Measurements from ENCODE around the gene ZNF768.
"Not testable (repeated sequence)": the region's sequence is repeated elsewhere in the genome, so short reads cannot be mapped to it uniquely, and the experiment has no call there.

Gene ZNF768

GRCh38 chr16:30525844-30526136 lies 576 bp downstream of the ZNF768 start:
- Histone ChIP-seq H4K20me1 (peaks cover 17% of the 10 kb centered on the region), H3K27ac (peak overlapping the region; percentile 91; the same call in 1 of the 2 replicates)

DNA sequence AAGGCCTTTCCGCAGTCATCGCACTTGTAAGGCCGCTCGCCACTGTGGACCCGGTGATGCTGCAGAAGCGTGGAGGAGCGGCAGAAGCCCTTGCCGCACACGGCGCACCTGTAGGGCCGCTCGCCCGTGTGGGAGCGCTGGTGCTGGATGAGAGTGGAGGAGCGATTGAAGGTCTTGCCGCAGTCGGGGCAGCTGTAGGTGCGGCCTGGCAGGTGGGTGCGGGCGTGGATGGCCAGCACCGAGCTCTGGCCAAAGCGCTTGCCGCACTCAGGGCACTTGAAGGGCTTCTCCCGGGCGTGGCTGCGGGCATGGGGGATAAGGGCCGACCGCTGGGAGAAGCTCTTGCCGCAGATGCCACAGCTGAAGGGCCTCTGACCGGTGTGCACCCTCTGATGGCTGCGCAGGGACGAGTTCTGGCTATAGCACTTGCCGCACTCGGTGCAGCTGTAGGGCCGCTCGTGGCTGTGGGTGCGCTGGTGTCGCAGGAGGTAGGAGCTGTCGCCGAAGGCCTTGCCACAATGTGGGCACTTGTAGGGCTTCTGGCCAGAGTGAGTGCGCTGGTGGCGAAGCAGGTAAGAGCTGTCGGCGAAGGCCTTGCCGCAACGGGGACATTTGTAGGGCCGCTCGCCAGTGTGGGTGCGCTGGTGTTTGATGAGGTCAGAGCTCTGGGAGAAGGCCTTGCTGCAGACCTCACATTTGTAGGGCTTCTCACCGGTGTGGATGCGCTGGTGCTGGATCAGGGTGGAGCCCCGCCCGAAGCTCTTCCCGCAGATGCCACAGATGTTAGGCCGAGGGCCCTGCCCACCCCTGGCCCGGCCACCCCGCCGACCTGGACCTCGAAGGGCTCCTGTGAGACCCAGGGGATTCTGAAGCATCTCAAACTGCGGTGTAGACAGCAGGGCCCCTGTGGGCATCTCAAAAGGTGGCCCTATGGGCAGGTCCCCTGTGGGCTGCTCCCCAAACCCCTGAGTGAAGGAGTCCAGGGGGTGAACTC lies 1.5 kb downstream of the ZNF768 start:
- H3K9ac ChIP-seq = peak overlapping the region; percentile 90; the same call in 1 of the 2 replicates
- peak overlapping the region; percentile 86 for H3K4me2 ChIP-seq
- no peak overlapping the region for H3K4me3 ChIP-seq

More at GRCh38 chr16:30525844-30526136, 576 bp downstream of the ZNF768 start:
- peak overlapping the region; percentile 86 for H3K4me2 ChIP-seq
- H3K9me3 ChIP-seq = no peaks in the 10 kb centered on the region
- peak overlapping the region; percentile 85 for H3K4me3 ChIP-seq
- peaks cover 17% of the 10 kb centered on the region for H3K36me3 ChIP-seq
- peaks cover 54% of the 10 kb centered on the region for H3K4me1 ChIP-seq
- peak overlapping the region; percentile 90 for H3K9ac ChIP-seq
- no peaks in the 10 kb centered on the region for H3K27me3 ChIP-seq
- TF ChIP-seq Cebpa-rat (IDR thresholded peaks at IDR 0.05) = no peak

DNA sequence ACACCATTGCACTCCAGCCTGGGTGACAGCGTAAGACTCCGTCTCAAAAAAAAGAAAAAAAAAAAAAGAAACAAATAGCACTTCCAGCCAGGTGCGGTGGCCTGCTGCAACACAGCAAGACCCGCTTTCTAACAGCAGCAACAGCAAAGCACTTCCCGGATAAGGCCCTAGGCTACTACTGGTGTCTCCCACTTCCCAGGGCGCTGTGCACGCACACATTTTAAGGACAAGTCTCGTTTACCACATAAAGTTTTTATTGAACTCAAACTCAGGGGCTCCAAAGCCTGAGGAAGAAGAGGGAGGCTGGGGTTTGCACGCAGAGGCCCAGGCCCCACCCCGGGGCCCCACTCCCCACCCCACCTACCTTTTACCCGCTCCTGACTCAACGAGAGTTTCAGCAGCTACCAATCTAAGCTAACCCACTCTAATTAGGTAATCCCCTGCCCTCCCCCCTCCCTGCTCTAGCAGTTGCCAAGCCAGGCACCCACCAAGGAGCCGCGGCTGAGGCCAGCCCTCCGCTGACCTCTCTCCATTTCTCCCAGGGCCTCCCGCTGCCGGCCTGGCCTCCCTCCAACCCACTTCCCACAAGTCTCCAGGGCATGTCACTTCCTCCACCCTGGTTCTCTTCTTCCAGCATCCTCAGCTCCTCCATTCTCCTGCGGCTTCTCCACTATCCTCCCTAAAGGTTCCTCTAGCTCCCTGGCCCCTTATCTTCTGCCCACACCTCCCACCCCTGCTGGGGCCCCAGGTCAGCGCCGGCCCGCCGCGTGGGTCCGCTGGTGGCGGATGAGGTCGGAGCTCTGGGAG lies 2.4 kb downstream of the ZNF768 start:
- Histone ChIP-seq H3K27ac (no peak overlapping the region), H3K9ac (0 out of 2 replicates have a peak overlapping the region, but pooled peaks have one; percentile 3), H3K9me3 (no peaks in the 10 kb centered on the region), H3K4me3 (no peak overlapping the region), H3K4me2 (peak overlapping the region; percentile 86), H4K20me1 (peaks cover 17% of the 10 kb centered on the region), H3K27me3 (no peaks in the 10 kb centered on the region), H3K4me1 (peaks cover 46% of the 10 kb centered on the region), H3K36me3 (peaks cover 13% of the 10 kb centered on the region)
- no peak for TF ChIP-seq Cebpa-rat (IDR thresholded peaks at IDR 0.05)

More for the DNA sequence above, 1.5 kb downstream of the ZNF768 start:
- H3K9me3 ChIP-seq = no peaks in the 10 kb centered on the region
- peaks cover 17% of the 10 kb centered on the region for H4K20me1 ChIP-seq
- no peaks in the 10 kb centered on the region for H3K27me3 ChIP-seq
- H3K4me1 ChIP-seq = peaks cover 54% of the 10 kb centered on the region
- peaks cover 13% of the 10 kb centered on the region for H3K36me3 ChIP-seq
- no peak for TF ChIP-seq Cebpa-rat (IDR thresholded peaks at IDR 0.05)
- no peak overlapping the region for H3K27ac ChIP-seq

DNA sequence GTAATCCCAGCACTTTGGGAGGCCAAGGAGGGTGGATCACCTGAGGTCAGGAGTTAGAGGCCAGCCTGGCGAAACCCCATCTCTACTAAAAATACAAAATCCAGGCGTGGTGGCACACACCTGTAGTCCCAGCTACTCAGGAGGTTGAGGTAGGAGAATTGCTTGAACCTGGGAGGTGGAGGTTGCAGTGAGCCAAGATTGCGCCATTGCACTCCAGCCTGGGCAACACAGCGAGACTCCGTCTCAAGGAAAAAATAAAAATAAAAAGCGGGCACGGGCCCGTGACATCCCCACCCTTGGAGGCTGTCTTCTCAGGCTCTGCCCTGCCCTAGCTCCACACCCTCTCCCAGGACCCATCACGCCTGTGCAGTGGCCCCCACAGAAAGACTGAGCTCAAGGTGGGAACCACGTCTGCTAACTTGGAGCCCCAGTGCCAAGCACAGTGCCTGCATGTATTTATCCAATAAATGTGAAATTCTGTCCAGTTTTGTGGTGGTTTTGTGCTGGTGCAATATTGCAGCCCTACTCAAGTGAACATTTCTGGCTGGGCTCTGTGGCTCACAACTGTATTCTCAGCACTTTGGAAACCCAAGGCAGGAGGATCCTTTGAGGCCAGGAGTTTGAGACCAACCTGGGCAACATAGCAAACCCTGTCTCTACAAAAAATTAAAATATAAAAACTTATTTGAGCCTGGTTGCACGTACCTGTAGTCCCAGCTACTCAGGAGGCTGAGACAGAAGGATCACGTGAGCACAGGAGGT lies 3.5 kb downstream of the ZNF768 start:
- H3K9me3 ChIP-seq, H3K27me3 ChIP-seq, H3K27ac ChIP-seq, H3K4me3 ChIP-seq, H3K4me2 ChIP-seq, H3K9ac ChIP-seq: not testable (repeated sequence)
- peaks cover 17% of the 10 kb centered on the region for H4K20me1 ChIP-seq
- peaks cover 13% of the 10 kb centered on the region for H3K36me3 ChIP-seq
- peaks cover 35% of the 10 kb centered on the region for H3K4me1 ChIP-seq

DNA sequence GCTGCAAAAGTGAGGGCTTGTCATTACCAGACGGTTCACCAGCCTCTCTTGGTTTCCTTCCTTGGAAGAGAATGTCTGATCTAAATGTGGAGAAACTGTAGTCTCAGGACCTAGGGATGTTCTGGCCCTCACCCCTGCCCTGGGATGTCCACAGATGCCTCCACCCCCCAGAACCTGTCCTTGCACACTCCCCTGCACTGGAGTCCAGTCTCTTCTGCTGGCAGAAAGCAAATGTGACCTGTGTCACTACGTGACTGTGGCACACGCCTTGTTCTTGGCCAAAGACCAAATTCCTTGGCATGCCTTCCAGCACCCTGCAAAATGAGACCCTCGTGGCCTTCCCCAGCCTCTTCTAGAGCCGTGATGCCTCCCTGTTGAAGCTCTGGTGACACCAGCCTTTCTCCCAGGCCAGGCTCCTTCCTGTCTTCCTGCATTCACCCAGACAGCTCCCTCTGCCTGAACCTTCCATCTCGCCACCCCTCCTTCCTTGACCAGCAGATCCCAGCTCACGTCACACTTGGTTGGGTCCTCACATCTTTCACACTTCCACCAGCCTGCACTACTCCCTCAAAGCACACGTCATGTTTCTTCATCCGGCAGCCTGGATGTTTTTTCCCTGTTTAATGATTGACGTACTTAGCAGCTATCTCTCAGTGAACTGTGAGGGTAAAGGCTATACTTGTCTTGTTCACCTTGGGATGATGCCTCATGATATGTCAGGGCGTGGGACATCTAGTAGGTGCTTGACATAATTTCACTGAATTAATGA lies 4.3 kb downstream of the ZNF768 start:
- no peaks in the 10 kb centered on the region for H3K27me3 ChIP-seq
- H3K4me3 ChIP-seq = no peak overlapping the region
- peaks cover 17% of the 10 kb centered on the region for H4K20me1 ChIP-seq
- no peak overlapping the region for H3K9ac ChIP-seq
- TF ChIP-seq Cebpa-rat (IDR thresholded peaks at IDR 0.05) = no peak
- H3K4me1 ChIP-seq = peaks cover 33% of the 10 kb centered on the region
- no peak overlapping the region for H3K27ac ChIP-seq
- H3K36me3 ChIP-seq = peaks cover 13% of the 10 kb centered on the region
- H3K9me3 ChIP-seq = no peaks in the 10 kb centered on the region
- H3K4me2 ChIP-seq = no peak overlapping the region

GRCh38 chr16:30521476-30521872 lies 4.9 kb downstream of the ZNF768 start:
- H3K27me3 ChIP-seq = no peaks in the 10 kb centered on the region
- H3K9ac ChIP-seq = no peak overlapping the region
- H3K9me3 ChIP-seq = no peaks in the 10 kb centered on the region
- TF ChIP-seq Cebpa-rat (IDR thresholded peaks at IDR 0.05) = no peak
- H4K20me1 ChIP-seq = peaks cover 17% of the 10 kb centered on the region
- no peak overlapping the region for H3K4me3 ChIP-seq
- no peak overlapping the region for H3K4me2 ChIP-seq
- H3K36me3 ChIP-seq = peaks cover 13% of the 10 kb centered on the region
- peaks cover 39% of the 10 kb centered on the region for H3K4me1 ChIP-seq
- no peak overlapping the region for H3K27ac ChIP-seq

DNA sequence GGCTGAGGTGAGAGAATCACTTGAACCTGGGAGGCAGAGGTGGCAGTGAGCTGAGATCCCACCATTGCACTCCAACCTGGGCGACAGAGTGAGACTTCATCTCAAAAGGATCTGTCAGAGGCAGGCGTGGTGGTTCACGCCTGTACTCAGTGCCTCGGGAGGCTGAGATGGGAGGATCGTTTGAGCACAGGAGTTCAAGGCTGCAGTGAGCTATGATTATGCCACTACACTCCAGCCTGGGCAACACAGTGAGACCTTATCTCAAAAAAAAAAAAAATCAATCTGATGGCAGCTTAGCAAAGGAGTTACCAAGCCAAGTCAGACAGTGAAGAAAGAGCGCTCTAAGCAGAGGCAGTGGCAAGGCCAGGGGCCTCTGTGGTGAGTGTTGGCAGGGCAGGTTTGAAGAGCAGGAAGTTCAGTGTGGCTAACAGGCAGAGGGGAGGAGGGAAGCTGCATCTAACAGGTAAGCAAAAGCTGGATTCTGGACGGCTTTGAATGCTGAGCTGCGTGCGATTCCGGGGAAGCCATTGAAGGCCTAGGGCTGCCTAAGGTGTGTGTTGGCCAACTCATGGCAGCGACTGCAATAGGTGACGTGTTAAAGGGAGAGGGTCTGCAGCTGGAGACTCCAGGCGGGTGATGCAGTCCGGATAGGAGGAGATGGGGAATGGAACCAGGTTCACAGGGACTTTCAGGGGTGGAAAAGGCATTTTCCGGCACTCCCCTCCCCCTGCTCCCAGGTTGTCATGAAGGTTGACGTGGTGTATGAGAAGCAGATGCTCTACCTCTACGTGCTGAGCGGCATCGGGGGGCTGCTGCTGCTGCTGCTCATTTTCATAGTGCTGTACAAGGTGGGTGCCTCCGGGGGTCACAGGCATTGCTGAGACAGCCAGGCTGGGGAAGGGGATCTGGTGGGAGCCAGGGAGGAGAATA lies 7.0 kb downstream of the ZNF768 start:
- Histone ChIP-seq H3K27ac (no peak overlapping the region), H3K9me3 (no peaks in the 10 kb centered on the region), H4K20me1 (peaks cover 4% of the 10 kb centered on the region), H3K27me3 (no peaks in the 10 kb centered on the region), H3K4me1 (peaks cover 27% of the 10 kb centered on the region), H3K9ac (no peak overlapping the region), H3K4me3 (no peak overlapping the region), H3K36me3 (peaks cover 4% of the 10 kb centered on the region), H3K4me2 (no peak overlapping the region)
- no peak for TF ChIP-seq Cebpa-rat (IDR thresholded peaks at IDR 0.05)

GRCh38 chr16:30518552-30518951 lies 7.8 kb downstream of the ZNF768 start:
- peaks cover 23% of the 10 kb centered on the region for H3K4me1 ChIP-seq
- no peak overlapping the region for H3K9ac ChIP-seq
- H3K4me2 ChIP-seq = no peak overlapping the region
- H3K27ac ChIP-seq = no peak overlapping the region
- H3K36me3 ChIP-seq = no peaks in the 10 kb centered on the region
- no peaks in the 10 kb centered on the region for H3K9me3 ChIP-seq
- no peaks in the 10 kb centered on the region for H3K27me3 ChIP-seq
- no peaks in the 10 kb centered on the region for H4K20me1 ChIP-seq
- TF ChIP-seq Cebpa-rat (IDR thresholded peaks at IDR 0.05) = no peak
- H3K4me3 ChIP-seq = no peak overlapping the region
